HCT116 (cell line): ENCODE results near the gene MIGA1.

Experiments used
- POLR2AphosphoS5 ChIP-seq: IDR thresholded peaks from 2 replicates; pipeline ENCODE4 v1.6.1; 2011; ENCODE audit warnings: mild to moderate bottlenecking, low read depth, low read length, moderate library complexity
- RAD21 ChIP-seq: IDR thresholded peaks from 2 replicates; pipeline ENCODE4 v1.6.1; 2012; ENCODE audit warnings: low read depth, mild to moderate bottlenecking
- SRF ChIP-seq: IDR thresholded peaks from 2 replicates; pipeline ENCODE4 v1.6.1; 2012; ENCODE audit warnings: low read depth
- ZNF274 ChIP-seq: fragments of 200-500 bp; sonication (Bioruptor generic); IDR thresholded peaks from 2 replicates; pipeline ENCODE4 v1.6.1; 2014; ENCODE audit warnings: mild to moderate bottlenecking, low read depth, low read length, inconsistent platforms
- TF ChIP-seq, protein P1 (sequence below), 3 experiments: fragments of 200-600 bp in 1 of 3; sonication (generic) in 1 of 3; IDR thresholded peaks in 2 of 3; conservative IDR thresholded peaks in 1 of 3; 2 replicates each; pipeline ENCODE4 v1.5.1; 2012 to 2017; ENCODE audit warnings: low read depth in 2 of 3, low read length in 2 of 3, antibody characterized with exemption in 1 of 3, borderline replicate concordance in 1 of 3, control low read depth in 1 of 3, mild to moderate bottlenecking in 1 of 3, mixed read lengths in 1 of 3, mixed run types in 1 of 3, moderate library complexity in 1 of 3; ENCODE audit not compliant: insufficient read depth in 1 of 3

DNA sequence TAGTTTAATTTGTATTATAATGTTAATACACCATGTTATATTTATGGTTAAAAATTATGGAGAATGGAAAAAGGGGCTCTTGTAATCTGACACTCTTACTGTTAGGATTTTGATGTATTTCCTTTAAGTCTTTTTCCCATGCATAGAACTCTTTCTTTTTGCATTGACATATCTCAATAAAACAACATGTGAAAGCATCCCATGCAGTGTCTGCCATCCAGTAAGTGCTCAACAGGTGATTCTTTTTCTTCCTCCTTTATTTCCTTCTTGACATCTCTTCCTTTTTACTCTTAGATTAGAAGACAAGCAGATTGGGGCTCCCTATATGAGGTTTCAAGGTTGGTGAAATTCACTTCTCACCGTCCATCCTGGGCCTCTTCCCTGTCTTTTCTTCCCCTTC lies 111.8 kb downstream of the MIGA1 start:
- no peak for TF ChIP-seq ZNF274
- TF ChIP-seq POLR2AphosphoS5 = no peak
- TF ChIP-seq, protein P1, sequence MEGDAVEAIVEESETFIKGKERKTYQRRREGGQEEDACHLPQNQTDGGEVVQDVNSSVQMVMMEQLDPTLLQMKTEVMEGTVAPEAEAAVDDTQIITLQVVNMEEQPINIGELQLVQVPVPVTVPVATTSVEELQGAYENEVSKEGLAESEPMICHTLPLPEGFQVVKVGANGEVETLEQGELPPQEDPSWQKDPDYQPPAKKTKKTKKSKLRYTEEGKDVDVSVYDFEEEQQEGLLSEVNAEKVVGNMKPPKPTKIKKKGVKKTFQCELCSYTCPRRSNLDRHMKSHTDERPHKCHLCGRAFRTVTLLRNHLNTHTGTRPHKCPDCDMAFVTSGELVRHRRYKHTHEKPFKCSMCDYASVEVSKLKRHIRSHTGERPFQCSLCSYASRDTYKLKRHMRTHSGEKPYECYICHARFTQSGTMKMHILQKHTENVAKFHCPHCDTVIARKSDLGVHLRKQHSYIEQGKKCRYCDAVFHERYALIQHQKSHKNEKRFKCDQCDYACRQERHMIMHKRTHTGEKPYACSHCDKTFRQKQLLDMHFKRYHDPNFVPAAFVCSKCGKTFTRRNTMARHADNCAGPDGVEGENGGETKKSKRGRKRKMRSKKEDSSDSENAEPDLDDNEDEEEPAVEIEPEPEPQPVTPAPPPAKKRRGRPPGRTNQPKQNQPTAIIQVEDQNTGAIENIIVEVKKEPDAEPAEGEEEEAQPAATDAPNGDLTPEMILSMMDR (IDR thresholded peaks at IDR 0.05 in 2 of 3, conservative IDR thresholded peaks at IDR 0.05 in 1 of 3; ENCODE audit: borderline replicate concordance in 1 of 3, insufficient read depth in 1 of 3, low read depth in 2 of 3, low read length in 2 of 3) = no peak
- TF ChIP-seq RAD21 = no peak
- TF ChIP-seq SRF = no peak
